Right atrium auricular region (tissue), 2 donors: ENCODE results near the gene TMEM163. TPM values are rescaled to one million over a fixed set of nuclear protein-coding genes. Genes with fewer than 3 reads are reported as not detected.

Source experiments
- DNase-seq: peaks from one replicate; pipeline ENCODE4 v3.0.0-alpha.2; 2019; ENCODE audit warnings: low spot score
- H3K27ac ChIP-seq, 2 donors: fragments of 200-600 bp; sonication (generic); 1 replicate in 1 of 2; 2 replicates in 1 of 2; pipeline ENCODE4 v1.5.1; 2016 to 2019
- H3K27me3 ChIP-seq, 2 donors: fragments of 200-600 bp; sonication (generic); one replicate each; pipeline versions ENCODE4 v1.5.1 to v1.6.0; 2017 to 2019
- H3K36me3 ChIP-seq: fragments of 200-600 bp; sonication (generic); one replicate; pipeline ENCODE4 v1.5.1; 2016
- H3K4me1 ChIP-seq, 2 donors: fragments of 200-600 bp; sonication (generic); one replicate each; pipeline versions ENCODE4 v1.5.1 to v1.6.0; 2017 to 2019
- H3K4me3 ChIP-seq, 2 donors: fragments of 200-600 bp; sonication (generic); 1 replicate in 1 of 2; 2 replicates in 1 of 2; pipeline ENCODE4 v1.5.1; 2017 to 2019; ENCODE audit warnings: mild to moderate bottlenecking in 1 of 2, moderate library complexity in 1 of 2
- H3K9me3 ChIP-seq, 2 donors: fragments of 200-600 bp; sonication (generic); one replicate each; pipeline ENCODE4 v1.5.1; 2019
- CTCF ChIP-seq, 2 donors: fragments of 200-600 bp; sonication (generic); IDR thresholded peaks; one replicate each; pipeline ENCODE4 v1.5.1; 2019; ENCODE audit warnings: antibody characterized with exemption in 2 of 2
- total RNA-seq, 2 donors: library from RNA; depleted of rRNA; stranded (reverse); fragments of >200 nt; gene quantifications; one replicate each; pipeline ENCODE4 v1.1.0, GENCODE V29; 2016

The TMEM163 gene
- total RNA-seq, 2 donors from 2014 or later: 3.1 to 8.9 TPM

GRCh38 chr2:134715932-134716643 lies 2.7 kb downstream of the TMEM163 start:
- Histone ChIP-seq H3K27me3 (peaks cover 0 to 8% of the 10 kb centered on the region in 2 donors), H3K4me3 (no peak overlapping the region), H3K27ac (no peak overlapping the region), H3K36me3 (no peaks in the 10 kb centered on the region), H3K4me1 (peaks cover 0 to 18% of the 10 kb centered on the region in 2 donors), H3K9me3 (no peaks in the 10 kb centered on the region)
- TF ChIP-seq CTCF (IDR thresholded peaks at IDR 0.05): no peak
- DNase-seq: no peak

DNA sequence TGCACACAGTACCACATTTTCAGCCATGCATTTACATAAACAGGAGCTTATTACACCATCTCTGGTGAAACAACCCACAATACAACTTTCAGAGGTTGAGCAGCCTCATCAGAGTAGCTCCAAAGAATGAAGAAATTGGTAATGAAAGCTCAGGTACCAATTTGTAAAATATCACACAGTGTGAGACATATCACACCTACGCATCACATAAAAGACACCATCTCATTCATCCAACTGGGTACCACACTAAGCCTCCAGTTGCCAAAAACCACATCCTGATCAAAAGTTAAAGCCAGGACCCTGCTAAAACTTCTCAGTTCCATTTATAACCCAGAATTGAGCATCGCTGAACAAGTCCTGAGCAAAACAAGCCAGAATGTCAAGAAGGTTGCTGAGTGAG lies 4.6 kb downstream of the TMEM163 start:
- Histone ChIP-seq H3K27me3 (peaks cover 0 to 8% of the 10 kb centered on the region in 2 donors), H3K27ac (no peak overlapping the region), H3K36me3 (no peaks in the 10 kb centered on the region), H3K4me1 (peaks cover 0 to 17% of the 10 kb centered on the region in 2 donors), H3K4me3 (no peak overlapping the region), H3K9me3 (no peaks in the 10 kb centered on the region)
- no peak for TF ChIP-seq CTCF (IDR thresholded peaks at IDR 0.05)
- no peak for DNase-seq

DNA sequence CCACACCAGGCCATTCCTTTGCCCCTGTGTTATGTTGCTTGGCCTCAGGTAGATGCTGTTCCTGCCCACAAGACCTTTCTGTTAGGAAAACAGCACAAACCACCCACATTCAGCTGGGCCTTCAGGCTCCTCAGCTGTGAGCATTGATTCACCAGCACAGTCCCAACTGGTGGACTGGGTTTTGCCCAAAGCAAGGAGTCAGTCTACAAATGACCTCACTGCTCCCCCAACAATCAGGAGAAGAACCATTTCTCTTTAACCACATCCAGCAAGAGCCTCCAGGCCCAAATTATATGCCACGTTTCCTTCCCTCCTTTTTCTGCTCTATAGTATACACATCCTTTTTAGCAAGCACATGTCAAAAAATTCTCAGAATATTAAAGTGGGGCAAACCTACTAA lies 5.2 kb downstream of the TMEM163 start:
- no peak overlapping the region for H3K4me3 ChIP-seq
- no peak overlapping the region for H3K27ac ChIP-seq
- peaks cover 0 to 8% of the 10 kb centered on the region in 2 donors for H3K27me3 ChIP-seq
- DNase-seq: no peak
- no peak for TF ChIP-seq CTCF (IDR thresholded peaks at IDR 0.05)
- no peaks in the 10 kb centered on the region for H3K9me3 ChIP-seq
- H3K36me3 ChIP-seq: no peaks in the 10 kb centered on the region
- H3K4me1 ChIP-seq: peaks cover 0 to 14% of the 10 kb centered on the region in 2 donors

GRCh38 chr2:134713176-134713575 lies 5.6 kb downstream of the TMEM163 start:
- Histone ChIP-seq H3K27me3 (peaks cover 0 to 8% of the 10 kb centered on the region in 2 donors), H3K4me3 (no peak overlapping the region), H3K27ac (no peak overlapping the region), H3K36me3 (no peaks in the 10 kb centered on the region), H3K9me3 (no peaks in the 10 kb centered on the region), H3K4me1 (peaks cover 0 to 12% of the 10 kb centered on the region in 2 donors)
- TF ChIP-seq CTCF (IDR thresholded peaks at IDR 0.05): no peak
- no peak for DNase-seq

GRCh38 chr2:134712736-134713135 lies 6.1 kb downstream of the TMEM163 start:
- TF ChIP-seq CTCF (IDR thresholded peaks at IDR 0.05): no peak
- no peak for DNase-seq
- Histone ChIP-seq H3K27me3 (peaks cover 0 to 8% of the 10 kb centered on the region in 2 donors), H3K4me1 (peaks cover 0 to 7% of the 10 kb centered on the region in 2 donors), H3K36me3 (no peaks in the 10 kb centered on the region), H3K9me3 (no peaks in the 10 kb centered on the region), H3K4me3 (no peak overlapping the region), H3K27ac (no peak overlapping the region)

DNA sequence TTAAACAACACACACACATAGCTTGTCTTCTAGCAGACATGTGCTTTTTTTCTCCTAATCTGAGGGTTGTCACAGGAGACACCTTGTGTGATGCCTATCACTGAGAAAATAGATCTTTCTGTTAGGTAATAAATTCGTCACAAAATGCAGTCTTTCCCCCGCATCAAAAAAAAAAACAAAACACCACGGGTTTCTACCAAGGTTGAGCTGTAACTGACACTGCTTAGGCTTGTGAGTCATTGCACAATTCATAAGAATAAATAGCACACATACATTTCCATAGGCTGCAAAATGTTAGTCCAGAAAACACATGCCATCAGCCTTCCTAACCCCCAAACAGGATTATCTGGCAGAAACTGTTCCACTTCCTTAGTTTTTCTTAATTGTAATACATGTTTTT lies 6.5 kb downstream of the TMEM163 start:
- DNase-seq: no peak
- Histone ChIP-seq H3K4me3 (no peak overlapping the region), H3K4me1 (peaks cover 0 to 3% of the 10 kb centered on the region in 2 donors), H3K36me3 (no peaks in the 10 kb centered on the region), H3K9me3 (no peaks in the 10 kb centered on the region), H3K27me3 (peaks cover 0 to 4% of the 10 kb centered on the region in 2 donors), H3K27ac (no peak overlapping the region)
- TF ChIP-seq CTCF (IDR thresholded peaks at IDR 0.05): no peak
